Left renal pelvis (tissue), 4 donors: ENCODE data around the gene SMG7. TPM values are rescaled to one million over a fixed set of nuclear protein-coding genes. Genes with fewer than 3 reads are reported as not detected.

Experiments used
- DNase-seq, 4 donors: peaks; one replicate each; pipeline ENCODE4 v3.0.0-alpha.2; 2013; ENCODE audit warnings: low read depth in 4 of 4, low spot score in 3 of 4
- polyA plus RNA-seq, 4 donors: library from polyadenylated mRNA; unstranded; fragments of 120-200 nt; gene quantifications; one replicate each; pipeline ENCODE4 v1.2.1, GENCODE V29; 2013; ENCODE audit not compliant: insufficient read length in 4 of 4

Gene SMG7
- polyA plus RNA-seq, 4 donors, result 40.0 to 78.8 (median 74.3) TPM

DNA sequence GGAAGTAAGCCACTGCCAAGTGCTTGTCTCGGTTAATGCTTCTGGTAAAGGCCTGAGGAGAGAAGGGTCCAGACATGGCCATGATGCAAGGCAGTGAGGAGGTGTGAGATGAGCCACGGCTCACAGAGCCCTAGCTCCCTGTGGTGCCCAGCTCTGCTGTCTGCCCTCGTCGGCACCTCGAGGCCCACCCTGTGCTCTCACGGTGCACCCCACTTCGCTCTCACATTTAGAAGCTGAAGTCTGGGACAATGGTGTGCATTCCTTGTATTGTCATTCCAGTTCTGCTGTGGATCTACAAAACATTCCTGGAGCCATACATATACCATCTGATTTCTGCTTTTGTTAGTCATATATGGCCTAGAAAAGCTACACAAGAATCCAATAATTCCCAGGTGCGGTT, 114.6 kb downstream of the SMG7 start:
- no peak for DNase-seq

DNA sequence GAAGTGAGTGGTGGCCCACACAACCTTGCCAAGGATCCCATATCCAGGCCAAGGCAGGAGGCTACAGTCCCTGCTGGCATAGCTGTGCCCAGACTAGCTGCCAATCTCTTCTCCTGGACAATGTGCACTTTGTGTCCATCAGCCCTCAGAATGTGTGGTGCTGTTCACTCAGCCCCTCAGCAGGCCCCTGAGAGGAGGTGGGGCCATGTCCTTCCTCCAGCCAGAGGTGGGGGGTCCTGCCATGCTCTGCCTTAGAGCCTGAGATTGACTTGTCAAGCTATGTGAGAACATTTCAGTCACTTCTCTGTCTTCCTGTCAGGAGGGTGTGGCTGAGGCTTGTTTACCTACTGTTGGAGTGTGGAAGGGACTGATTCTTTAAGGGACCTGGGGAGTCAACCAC, 116.5 kb downstream of the SMG7 start:
- DNase-seq, result no peak

DNA sequence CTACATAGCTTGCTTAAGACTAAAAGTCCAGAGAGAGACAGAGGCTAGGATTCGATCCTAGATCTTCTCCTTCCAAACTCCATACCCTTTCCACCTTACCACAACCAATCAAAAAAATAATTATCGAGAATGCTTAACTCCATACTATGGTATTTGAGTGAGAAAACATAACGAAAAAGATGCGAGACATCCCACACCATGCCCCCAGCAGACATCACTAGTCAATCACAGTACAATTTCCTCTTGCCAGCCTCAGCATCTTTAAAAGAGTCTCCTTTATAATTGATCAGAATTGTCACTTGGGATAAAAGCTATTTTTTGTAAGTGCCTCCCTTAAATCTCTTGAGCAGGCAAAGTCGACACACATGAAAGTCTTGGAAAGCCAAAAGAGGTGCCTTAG, 117.1 kb downstream of the SMG7 start:
- DNase-seq, result no peak

DNA sequence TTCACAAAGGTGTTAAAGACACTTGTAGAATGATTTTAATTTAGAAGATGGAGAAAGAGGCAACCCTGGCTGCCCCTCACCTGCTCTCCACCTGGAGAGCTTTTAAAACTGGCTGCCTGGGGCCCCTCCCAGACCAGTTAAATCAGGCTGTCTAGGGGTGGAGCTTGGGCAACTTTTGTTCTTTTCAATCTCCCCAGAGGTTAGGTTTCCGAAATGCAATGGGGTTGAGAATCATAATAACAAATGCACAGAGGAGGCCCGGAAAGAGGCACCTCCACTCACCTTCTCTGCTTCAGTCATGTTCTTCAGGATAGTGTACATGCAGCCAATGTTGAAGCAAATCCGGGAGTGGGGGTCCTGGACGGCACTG, 117.6 kb downstream of the SMG7 start:
- DNase-seq, result no peak

DNA sequence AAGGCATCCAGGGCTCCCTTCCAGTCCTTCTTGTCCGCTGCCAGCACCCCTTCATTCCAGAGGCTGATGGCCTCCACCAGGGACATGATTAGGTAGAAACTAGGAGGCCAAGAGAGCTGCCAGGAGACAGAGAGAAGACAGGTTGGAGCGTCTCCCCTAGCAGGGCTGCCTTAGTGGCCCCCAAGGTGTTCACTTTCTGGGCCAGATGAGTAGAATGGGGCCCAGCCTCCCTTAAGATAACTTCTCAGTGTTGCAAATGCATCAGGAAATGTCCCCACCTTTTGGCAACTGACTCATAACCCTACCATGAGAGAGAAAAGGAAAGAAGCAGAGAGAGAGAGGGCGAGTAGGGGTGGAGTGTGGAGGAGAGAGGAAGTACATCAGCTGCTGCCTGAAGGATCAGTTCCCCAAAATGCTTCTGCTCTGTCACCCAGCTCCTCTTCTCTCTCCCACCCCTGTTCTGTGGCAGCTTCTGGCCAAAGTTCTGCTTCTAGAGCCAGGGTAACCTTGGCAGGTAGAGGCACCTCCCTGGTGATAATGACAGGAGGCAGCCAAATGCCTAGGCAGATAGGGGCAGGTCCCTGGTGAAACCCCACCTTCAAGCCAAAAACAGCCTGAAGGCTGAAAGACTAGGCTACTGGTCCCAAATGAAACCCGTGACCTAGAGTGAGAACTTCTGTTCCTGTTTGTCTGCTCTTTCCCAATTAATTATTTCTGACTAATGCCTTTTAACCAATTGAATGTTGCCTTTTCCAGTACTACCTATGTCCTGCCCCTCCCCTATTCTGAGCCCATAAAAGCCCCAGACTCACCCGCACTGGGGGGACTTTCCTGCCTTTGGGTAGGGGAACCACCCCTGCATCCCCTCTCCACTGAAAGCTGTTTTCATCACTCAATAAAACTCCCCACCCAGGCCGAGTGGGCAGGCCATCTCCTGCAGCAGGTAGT, 118.2 kb downstream of the SMG7 start, which contains the start of gene NCF2:
Gene NCF2, minus strand, starts transcription at position 216 of the 948 bp plus-strand sequence. Its CDS starts 130 bp downstream, at position 86.
- no peak for DNase-seq

DNA sequence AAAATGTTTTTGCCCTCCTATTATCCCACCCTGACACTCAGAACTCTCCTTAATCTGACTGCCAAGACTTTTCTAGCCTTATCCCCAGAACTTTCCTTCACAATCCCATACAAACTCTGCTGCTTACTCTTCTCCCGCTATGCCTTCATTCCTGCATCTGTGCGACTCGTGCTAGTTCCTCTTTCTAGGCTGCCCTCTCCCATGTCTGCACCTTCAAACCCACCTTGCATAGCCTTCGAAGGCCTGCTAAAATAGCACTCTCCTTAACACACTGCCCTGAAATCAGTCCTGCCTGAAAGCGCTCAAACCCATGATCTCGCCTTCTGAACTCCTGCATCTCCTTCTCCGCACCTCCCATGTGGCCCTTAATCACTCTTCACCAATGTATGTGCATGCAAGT, 120.4 kb downstream of the SMG7 start:
- DNase-seq, result no peak

DNA sequence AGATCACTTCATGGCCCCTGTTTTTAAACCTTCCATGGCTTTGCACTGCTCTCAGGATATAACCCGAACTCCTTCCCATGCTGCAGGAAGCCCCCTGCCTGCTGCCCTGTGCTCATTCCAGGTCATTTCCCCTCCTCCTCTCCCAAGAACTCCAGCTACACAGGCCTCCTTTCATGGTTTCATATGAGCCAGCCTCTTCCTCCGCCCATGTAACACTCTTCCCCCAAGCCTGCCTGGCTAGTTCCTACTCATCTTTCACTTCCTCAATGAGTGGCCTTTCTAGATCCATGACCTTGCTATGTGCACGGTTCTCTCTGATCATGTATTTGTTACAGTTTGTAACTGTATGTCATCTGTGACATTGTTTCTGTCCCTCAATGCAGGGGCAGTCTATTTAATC, 121.1 kb downstream of the SMG7 start:
- DNase-seq, result no peak

DNA sequence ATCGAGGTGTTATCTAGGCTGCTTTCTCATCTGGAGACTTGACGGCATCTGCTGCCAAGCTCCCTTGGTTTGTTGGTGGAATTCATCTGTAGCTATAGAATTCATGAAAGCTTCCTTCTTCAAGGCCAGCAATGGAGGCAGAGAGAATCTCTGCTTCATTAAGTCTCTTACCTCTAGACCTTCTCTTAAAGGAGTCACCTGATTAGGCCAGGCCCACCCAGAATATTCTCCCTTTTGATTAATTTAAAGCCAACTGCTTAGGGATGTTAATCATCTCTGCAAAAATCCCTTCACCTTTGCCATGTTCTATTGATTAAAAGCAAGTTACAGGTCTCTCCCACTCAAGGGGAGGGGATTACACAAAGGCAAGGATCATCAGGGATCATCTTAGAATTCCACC, 123.2 kb downstream of the SMG7 start:
- DNase-seq, result no peak

DNA sequence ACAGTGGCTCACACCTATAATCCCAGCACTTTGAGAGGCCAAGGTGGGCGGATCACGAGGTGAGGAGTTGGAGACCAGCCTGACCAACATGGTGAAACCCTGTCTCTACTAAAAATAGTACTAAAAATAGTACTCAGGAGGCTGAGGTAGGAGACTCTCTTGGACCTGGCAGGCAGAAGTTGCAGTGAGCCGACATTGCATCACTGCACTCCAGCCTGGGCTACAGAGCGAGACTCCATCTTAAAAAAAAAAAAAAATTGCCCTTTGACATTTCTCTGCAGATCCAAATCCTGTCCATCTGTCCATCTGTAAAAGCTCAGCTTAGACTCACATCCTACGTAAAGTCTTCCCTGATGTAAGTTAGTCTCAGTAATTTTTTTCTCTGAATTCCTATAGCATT, 124.2 kb downstream of the SMG7 start:
- DNase-seq, result no peak

DNA sequence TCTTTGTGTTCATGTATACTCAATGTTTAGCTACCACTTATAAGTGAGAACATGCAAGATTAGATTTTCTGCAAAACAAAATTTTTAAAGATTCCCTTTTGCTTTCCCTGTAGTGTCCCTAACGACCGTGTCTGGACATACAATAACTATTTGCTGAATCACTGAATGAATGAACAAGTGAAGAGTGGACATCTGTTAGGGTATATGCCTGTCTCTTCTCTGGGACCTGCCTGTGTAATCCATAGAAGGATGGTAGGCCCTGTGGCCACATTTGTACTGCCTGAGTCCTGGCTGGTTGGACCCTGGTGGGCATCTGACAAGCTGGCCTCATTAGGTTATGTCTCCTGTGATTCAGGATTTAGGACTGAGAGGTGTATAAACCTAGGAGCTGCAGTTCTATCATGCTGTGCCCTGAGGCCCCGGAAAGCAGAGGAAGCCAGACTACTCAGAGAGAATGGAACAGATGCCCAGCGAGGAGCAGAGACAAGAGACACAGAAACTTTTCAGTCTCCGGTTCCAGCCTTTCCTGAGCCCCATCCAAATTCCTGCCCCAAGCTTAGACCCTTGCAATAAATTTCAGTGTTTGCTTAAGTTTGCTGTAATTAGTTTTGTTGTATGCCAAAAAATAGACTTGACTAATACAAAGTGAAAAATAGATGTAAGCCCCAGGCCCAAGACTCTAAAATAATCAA, 125.5 kb downstream of the SMG7 start:
- no peak for DNase-seq

DNA sequence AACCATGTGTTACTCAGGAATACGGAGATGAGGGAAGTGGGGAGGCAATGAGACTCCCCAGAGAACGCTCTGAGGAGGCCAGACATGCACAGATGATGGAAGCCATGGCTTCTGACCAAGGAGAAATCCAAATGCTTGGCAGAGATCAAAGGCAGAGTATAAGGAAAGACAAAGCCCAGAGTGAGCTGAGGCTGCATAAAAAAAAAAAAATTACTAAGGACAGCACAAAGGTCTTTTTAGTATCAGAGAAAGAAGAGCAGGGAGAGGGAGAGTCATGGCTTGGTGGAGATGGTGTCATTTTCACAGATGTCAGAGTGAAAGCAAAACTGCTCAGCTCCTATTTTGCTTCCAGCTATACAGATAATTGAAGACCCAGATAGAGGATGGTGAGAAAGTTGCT, 126.1 kb downstream of the SMG7 start:
- DNase-seq, result no peak

DNA sequence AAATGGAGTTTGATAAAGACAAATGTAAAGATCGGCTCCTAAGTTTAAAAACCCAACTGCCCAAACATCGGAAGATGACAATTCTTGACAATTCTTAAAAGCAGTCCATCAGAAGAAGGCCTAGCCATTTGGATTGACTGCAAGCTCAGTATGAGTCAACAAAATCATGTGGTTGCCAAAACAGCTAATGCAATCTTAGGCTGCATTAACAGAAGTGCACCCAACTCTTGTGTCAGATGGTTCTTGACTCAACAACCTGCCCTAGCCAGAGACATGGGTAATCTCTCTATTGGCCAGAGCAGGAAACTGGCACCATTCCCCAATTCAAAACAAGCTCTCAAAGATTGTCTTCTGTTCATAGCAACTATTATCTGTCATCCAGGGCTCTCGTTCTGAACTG, 127.8 kb downstream of the SMG7 start:
- no peak for DNase-seq

DNA sequence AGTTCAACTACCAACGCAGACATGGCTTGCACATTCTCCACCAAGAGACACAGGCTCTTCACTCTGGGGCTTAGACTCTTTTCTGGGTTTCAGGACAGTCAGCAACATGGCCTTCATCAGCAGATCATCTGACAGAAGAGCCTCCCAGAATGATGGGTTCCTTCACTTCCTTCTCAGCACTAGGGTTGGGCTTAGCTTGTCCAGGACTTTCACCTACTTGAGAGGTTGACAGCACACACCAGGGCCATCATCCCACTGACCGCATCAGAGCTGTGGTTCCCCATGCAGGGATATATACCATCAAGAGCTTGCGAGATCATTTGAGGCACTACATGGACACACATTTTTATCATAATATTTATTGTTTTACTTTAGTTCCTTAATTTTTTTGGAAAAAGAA, 128.3 kb downstream of the SMG7 start:
- DNase-seq, result no peak

DNA sequence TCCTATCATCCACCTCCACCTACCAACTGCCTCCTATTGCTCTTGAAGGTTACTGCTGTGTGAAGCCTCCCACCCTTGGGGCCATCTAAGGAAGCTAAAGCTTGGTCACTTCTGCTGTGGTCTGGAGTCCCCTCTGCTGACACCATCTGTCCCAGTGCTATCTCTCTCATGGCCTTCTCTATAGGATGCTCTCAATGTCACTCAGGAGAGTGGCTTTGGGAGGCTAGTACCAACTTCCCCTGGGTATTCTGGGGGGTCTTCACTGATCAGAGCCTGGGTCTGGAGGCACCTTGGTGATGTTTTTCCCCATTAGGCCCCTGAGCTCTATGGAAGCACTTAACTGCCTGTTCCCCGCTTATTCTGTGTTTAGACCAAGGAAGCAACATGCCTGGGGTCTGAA, 130.2 kb downstream of the SMG7 start:
- no peak for DNase-seq

Other genes starting within 250 kb of the SMG7 start
- gene NMNAT2, start 54.1 kb upstream of the SMG7 start, polyA plus RNA-seq, result 10 to 100 TPM in 1 of 4 donors, 1 to 10 TPM in 3; 3.0 to 12.9 (median 4.8) TPM
- gene NCF2, start 118.0 kb downstream of the SMG7 start, polyA plus RNA-seq, result 10 to 100 TPM in 1 of 4 donors, 1 to 10 TPM in 3; 3.3 to 10.2 (median 4.9) TPM
- 100 to 1,000 TPM; 152 to 230 (median 173) TPM for gene ARPC5, start 163.3 kb downstream of the SMG7 start, polyA plus RNA-seq
- gene APOBEC4, start 180.8 kb downstream of the SMG7 start, polyA plus RNA-seq, result not detected